Measurements from ENCODE around the gene STPG3. TPM values are rescaled to one million over a fixed set of nuclear protein-coding genes. Genes with fewer than 3 reads are reported as not detected.

The STPG3 gene
- total and polyA plus RNA-seq, 2 experiments from 2014 or later, result not detected

DNA sequence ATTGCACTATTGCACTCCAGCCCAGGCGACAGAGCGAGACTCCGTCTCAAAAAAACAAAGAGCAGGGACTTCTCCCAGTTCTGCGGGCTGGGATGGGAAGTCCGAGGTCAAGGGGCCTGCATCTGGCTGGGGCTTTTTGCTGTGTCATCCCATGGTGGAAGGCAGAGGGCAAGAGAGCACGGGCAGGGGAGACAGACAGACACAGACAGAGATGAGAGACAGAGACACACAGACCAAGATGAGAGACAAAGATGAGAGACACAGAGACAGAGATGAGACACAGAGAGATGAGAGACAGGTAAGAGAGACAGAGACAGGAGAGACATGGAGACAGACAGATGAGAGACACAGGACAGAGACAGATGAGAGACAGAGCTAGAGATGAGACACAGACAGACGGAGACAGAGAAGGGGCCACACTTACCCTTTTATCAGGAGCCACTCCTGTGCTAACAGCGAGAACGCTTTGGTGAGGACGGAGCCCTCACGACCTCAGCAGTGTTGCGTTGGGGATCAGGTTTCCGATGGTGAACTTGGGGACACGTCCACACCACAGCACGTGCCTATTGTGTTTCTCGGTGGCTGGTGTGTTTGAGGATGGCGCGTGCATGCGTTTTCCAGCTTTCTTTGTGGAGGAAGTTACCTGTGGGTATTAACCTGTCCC is 17.6 kb downstream of the STPG3 start:
- H3K9me3 Mint-ChIP-seq, result no peaks in the 10 kb centered on the region
- peaks cover 17% of the 10 kb centered on the region for H3K27me3 Mint-ChIP-seq (ENCODE audit: insufficient read depth, low read depth, poor library complexity)
- H3K27ac Mint-ChIP-seq, result peak overlapping the region; percentile 62; the same call in 1 of the 2 replicates
- H3K36me3 ChIP-seq (ENCODE audit: insufficient read depth), result peaks cover 10% of the 10 kb centered on the region; the same call in 1 of the 2 replicates
- DNase-seq (ENCODE audit: low spot score), result no peak
- no peaks in the 10 kb centered on the region for H3K79me2 ChIP-seq (replicated peaks; ENCODE audit: insufficient read depth)
- no peak overlapping the region for H2AFZ ChIP-seq
- H3K4me3 ChIP-seq, result no peak overlapping the region
- H3K9me2 ChIP-seq (ENCODE audit: insufficient read depth), result no peaks in the 10 kb centered on the region
- H3K4me3 Mint-ChIP-seq, result no peak overlapping the region
- no peaks in the 10 kb centered on the region for H3K27me3 ChIP-seq (ENCODE audit: insufficient read depth)
- H3K27ac ChIP-seq (ENCODE audit: low read depth), result peak overlapping the region; percentile 32; the same call in 1 of the 2 replicates
- H3K4me2 ChIP-seq, result no peak overlapping the region
- peaks cover 8% of the 10 kb centered on the region for H3K4me1 Mint-ChIP-seq
- H4K20me1 ChIP-seq (replicated peaks; ENCODE audit: insufficient read depth), result 0 out of 2 replicates have a peak, but pooled peaks cover 9% of the 10 kb centered on the region
- no peaks in the 10 kb centered on the region for H3K4me1 ChIP-seq (ENCODE audit: insufficient read depth)
- H3K36me3 Mint-ChIP-seq (ENCODE audit: low read depth), result peaks cover 35% of the 10 kb centered on the region
- ATAC-seq, result no peak
- no peak for TF ChIP-seq NANOG (IDR thresholded peaks at IDR 0.05; ENCODE audit: borderline replicate concordance)
- TF ChIP-seq ZNF114 (CRISPR knock-in tag; IDR thresholded peaks at IDR 0.05), result no peak
- no peak for TF ChIP-seq EZH2phosphoT487 (IDR thresholded peaks at IDR 0.05; ENCODE audit: unreplicated experiment)
- no peak for TF ChIP-seq CREB1 (CRISPR knock-in tag; IDR thresholded peaks at IDR 0.05; ENCODE audit: low read depth)
- TF ChIP-seq EZH2 (IDR thresholded peaks at IDR 0.05; ENCODE audit: low read depth, unreplicated experiment), result no peak
- no peak for TF ChIP-seq POLR2AphosphoS5 (IDR thresholded peaks at IDR 0.05; ENCODE audit: low read depth)
- no peak for TF ChIP-seq ZNF331 (CRISPR knock-in tag; IDR thresholded peaks at IDR 0.05; ENCODE audit: low read depth)
- no peak for TF ChIP-seq JUNB (IDR thresholded peaks at IDR 0.05; ENCODE audit: unreplicated experiment)
- TF ChIP-seq STAT1 (IDR thresholded peaks at IDR 0.05; ENCODE audit: unreplicated experiment), result no peak
- TF ChIP-seq REST (IDR thresholded peaks at IDR 0.05; ENCODE audit: unreplicated experiment), result no peak
- H3F3A ChIP-seq (replicated peaks; ENCODE audit: low read depth), result no peaks in the 10 kb centered on the region

DNA sequence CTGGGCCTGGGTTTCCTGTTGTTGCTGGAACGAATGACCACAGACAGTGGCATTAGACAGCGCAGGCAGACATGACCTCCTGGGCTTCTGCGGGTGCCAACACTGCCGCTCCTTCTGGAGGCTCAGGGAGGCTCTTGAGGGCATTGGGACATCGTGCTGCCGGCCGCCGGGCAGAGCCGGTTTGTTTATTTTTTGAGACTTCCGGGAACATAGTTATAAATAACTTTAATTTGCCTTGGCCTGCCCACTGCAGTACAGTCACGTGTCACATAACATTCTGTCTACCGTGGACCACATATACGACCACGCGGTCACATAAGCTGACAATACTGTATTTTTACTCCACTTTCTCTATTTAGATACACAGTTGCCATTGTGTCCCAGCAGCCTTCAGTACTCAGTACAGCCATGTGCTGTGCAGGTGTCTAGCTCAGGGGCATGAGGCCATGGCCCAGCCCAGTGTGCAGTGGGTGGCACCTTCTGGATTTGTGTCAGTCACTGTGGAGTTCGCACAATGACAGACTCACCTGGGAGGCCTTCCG is 18.2 kb downstream of the STPG3 start:
- H3K36me3 ChIP-seq (ENCODE audit: insufficient read depth), result peaks cover 10% of the 10 kb centered on the region; the same call in 1 of the 2 replicates
- H3K9me3 Mint-ChIP-seq, result no peaks in the 10 kb centered on the region
- no peak overlapping the region for H3K27ac ChIP-seq (ENCODE audit: low read depth)
- DNase-seq (ENCODE audit: low spot score) (no peak), ATAC-seq (no peak)
- H3K4me2 ChIP-seq, result no peak overlapping the region
- H3F3A ChIP-seq (replicated peaks; ENCODE audit: low read depth), result no peaks in the 10 kb centered on the region
- peaks cover 12% of the 10 kb centered on the region for H3K4me1 Mint-ChIP-seq
- H2AFZ ChIP-seq, result no peak overlapping the region
- H3K9me2 ChIP-seq (ENCODE audit: insufficient read depth), result no peaks in the 10 kb centered on the region
- no peak overlapping the region for H3K4me3 Mint-ChIP-seq
- 0 out of 2 replicates have a peak, but pooled peaks cover 9% of the 10 kb centered on the region for H4K20me1 ChIP-seq (replicated peaks; ENCODE audit: insufficient read depth)
- H3K36me3 Mint-ChIP-seq (ENCODE audit: low read depth), result peaks cover 32% of the 10 kb centered on the region
- H3K27me3 ChIP-seq (ENCODE audit: insufficient read depth), result no peaks in the 10 kb centered on the region
- no peak overlapping the region for H3K4me3 ChIP-seq
- peak overlapping the region; percentile 59; the same call in 1 of the 2 replicates for H3K27ac Mint-ChIP-seq
- H3K27me3 Mint-ChIP-seq (ENCODE audit: insufficient read depth, low read depth, poor library complexity), result peaks cover 16% of the 10 kb centered on the region
- no peaks in the 10 kb centered on the region for H3K4me1 ChIP-seq (ENCODE audit: insufficient read depth)
- H3K79me2 ChIP-seq (replicated peaks; ENCODE audit: insufficient read depth), result no peaks in the 10 kb centered on the region
- TF ChIP-seq REST (IDR thresholded peaks at IDR 0.05; ENCODE audit: unreplicated experiment) (no peak), ZNF114 (CRISPR knock-in tag; IDR thresholded peaks at IDR 0.05) (no peak), EZH2phosphoT487 (IDR thresholded peaks at IDR 0.05; ENCODE audit: unreplicated experiment) (no peak), ZNF331 (CRISPR knock-in tag; IDR thresholded peaks at IDR 0.05; ENCODE audit: low read depth) (no peak), NANOG (IDR thresholded peaks at IDR 0.05; ENCODE audit: borderline replicate concordance) (no peak), POLR2AphosphoS5 (IDR thresholded peaks at IDR 0.05; ENCODE audit: low read depth) (no peak), STAT1 (IDR thresholded peaks at IDR 0.05; ENCODE audit: unreplicated experiment) (no peak), EZH2 (IDR thresholded peaks at IDR 0.05; ENCODE audit: low read depth, unreplicated experiment) (no peak), ETS1 (IDR thresholded peaks at IDR 0.05) (no peak), CREB1 (CRISPR knock-in tag; IDR thresholded peaks at IDR 0.05; ENCODE audit: low read depth) (no peak), JUNB (IDR thresholded peaks at IDR 0.05; ENCODE audit: unreplicated experiment) (no peak)

Data from GM23338 (cell line).